ENCODE measurements around the gene TCF4.

DNA sequence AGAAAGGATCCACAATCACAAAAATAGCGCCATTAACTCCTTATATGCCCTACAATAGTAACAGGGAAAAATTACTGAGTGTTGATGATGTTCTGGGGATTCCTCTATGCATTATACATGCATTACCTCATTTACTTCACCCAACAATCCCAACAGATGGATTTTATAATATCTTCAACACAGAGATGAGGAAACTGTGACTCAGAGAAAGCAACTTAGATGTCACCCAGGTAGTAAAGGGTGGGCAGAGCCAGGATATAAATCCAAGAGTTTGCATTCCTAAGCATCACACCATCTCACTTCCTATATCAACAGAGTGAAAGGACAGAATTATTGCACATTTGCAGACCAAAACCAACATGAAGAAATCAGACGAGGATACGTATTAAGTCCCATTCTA, 144.2 kb downstream of the TCF4 start:
- TF ChIP-seq, protein P1, sequence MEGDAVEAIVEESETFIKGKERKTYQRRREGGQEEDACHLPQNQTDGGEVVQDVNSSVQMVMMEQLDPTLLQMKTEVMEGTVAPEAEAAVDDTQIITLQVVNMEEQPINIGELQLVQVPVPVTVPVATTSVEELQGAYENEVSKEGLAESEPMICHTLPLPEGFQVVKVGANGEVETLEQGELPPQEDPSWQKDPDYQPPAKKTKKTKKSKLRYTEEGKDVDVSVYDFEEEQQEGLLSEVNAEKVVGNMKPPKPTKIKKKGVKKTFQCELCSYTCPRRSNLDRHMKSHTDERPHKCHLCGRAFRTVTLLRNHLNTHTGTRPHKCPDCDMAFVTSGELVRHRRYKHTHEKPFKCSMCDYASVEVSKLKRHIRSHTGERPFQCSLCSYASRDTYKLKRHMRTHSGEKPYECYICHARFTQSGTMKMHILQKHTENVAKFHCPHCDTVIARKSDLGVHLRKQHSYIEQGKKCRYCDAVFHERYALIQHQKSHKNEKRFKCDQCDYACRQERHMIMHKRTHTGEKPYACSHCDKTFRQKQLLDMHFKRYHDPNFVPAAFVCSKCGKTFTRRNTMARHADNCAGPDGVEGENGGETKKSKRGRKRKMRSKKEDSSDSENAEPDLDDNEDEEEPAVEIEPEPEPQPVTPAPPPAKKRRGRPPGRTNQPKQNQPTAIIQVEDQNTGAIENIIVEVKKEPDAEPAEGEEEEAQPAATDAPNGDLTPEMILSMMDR (IDR thresholded peaks at IDR 0.05): no peak
- TF ChIP-seq POLR2A (IDR thresholded peaks at IDR 0.05): no peak
